Measurements from ENCODE around the gene DUOXA2. TPM values are rescaled to one million over a fixed set of nuclear protein-coding genes. Genes with fewer than 3 reads are reported as not detected.
"Not testable (repeated sequence)": the region's sequence is repeated elsewhere in the genome, so short reads cannot be mapped to it uniquely, and the experiment has no call there.

DUOXA2 gene
- total RNA-seq, 1 donor from 2014 or later: not detected

DNA sequence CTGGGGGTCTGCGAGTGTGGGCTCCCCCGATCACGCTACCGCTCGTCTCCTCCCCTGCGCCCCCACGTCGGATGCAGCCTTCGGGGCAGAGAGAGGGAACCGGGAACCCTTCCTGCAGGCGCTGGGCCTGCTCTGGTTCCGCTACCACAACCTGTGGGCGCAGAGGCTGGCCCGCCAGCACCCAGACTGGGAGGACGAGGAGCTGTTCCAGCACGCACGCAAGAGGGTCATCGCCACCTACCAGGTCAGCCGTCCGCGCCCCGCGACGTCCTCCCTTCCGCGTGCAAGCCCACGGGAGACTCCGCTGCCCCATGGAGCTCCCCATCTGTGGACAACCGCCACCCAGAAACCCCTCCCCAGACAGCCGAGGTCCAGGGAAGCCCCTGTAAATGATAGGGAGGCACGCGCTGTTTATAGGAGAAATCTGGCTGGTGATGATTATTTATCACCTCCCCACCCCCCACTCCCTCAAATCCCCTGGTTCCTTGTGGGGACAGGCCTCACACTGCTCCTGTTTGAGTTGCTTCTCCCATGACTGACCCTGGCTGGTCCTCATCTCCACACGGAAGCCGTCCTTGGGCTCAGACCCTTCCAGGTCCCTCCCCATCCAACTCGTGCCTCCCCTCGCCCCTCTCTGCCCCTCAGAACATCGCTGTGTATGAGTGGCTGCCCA is 21.7 kb downstream of the DUOXA2 start:
- not testable (repeated sequence) for H2AFZ ChIP-seq (ENCODE audit: low read depth, low read length); H3K4me2 ChIP-seq (ENCODE audit: low read length); H3K79me2 ChIP-seq (ENCODE audit: insufficient read depth, low read length); DNase-seq (ENCODE audit: low read depth); H3K27ac Mint-ChIP-seq (ENCODE audit: unreplicated experiment); H3K9ac ChIP-seq (ENCODE audit: low read length); H3K4me1 ChIP-seq (ENCODE audit: insufficient read depth, low read length); H3K36me3 ChIP-seq (ENCODE audit: insufficient read depth, low read length); H4K20me1 ChIP-seq (ENCODE audit: insufficient read depth, low read length); FAIRE-seq; H3K4me3 ChIP-seq (ENCODE audit: insufficient read depth, low read depth, low read length); H3K4me1 Mint-ChIP-seq (ENCODE audit: low read depth, unreplicated experiment); H3K36me3 Mint-ChIP-seq (ENCODE audit: low read depth, unreplicated experiment); H3K9me3 ChIP-seq (ENCODE audit: insufficient read depth, low read depth, low read length); H3K27ac ChIP-seq (ENCODE audit: low read depth, low read length); H3K9me3 Mint-ChIP-seq (ENCODE audit: unreplicated experiment); H3K4me3 Mint-ChIP-seq (ENCODE audit: unreplicated experiment)
- H3K27me3 ChIP-seq (ENCODE audit: insufficient read depth, low read length): peaks cover 39% of the 10 kb centered on the region
- peaks cover 61% of the 10 kb centered on the region for H3K27me3 Mint-ChIP-seq (ENCODE audit: low read depth, unreplicated experiment)
- peak; percentile 67 for TF ChIP-seq EZH2 (IDR thresholded peaks at IDR 0.05; ENCODE audit: insufficient read depth, low read length)

DNA sequence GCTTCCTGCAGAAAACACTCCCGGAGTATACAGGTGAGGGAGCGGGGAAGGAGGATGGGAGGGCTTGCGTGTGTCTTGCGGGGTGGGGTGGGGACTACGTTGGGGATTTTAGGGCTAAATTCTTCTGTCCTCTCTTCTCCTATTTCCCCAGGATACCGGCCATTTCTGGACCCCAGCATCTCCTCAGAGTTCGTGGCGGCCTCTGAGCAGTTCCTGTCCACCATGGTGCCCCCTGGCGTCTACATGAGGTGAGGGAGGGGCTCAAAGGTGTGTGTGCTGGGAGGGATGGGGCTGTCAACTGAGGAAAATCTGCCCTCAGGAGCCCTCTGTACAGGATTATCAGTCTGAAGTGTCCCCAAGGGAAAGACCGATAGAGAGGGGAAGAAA is 22.2 kb downstream of the DUOXA2 start:
- Histone ChIP-seq H3K4me3 (ENCODE audit: insufficient read depth, low read depth, low read length) (no peak overlapping the region), H3K27ac (ENCODE audit: low read depth, low read length) (no peak overlapping the region), H3K4me1 (ENCODE audit: insufficient read depth, low read length) (no peaks in the 10 kb centered on the region), H2AFZ (ENCODE audit: low read depth, low read length) (no peak overlapping the region), H3K27me3 (ENCODE audit: insufficient read depth, low read length) (peaks cover 36% of the 10 kb centered on the region), H3K4me2 (ENCODE audit: low read length) (no peak overlapping the region), H3K9ac (ENCODE audit: low read length) (no peak overlapping the region), H3K9me3 (ENCODE audit: insufficient read depth, low read depth, low read length) (no peaks in the 10 kb centered on the region), H3K79me2 (ENCODE audit: insufficient read depth, low read length) (no peaks in the 10 kb centered on the region), H4K20me1 (ENCODE audit: insufficient read depth, low read length) (no peaks in the 10 kb centered on the region), H3K36me3 (ENCODE audit: insufficient read depth, low read length) (no peaks in the 10 kb centered on the region)
- H3K27me3 Mint-ChIP-seq (ENCODE audit: low read depth, unreplicated experiment): peaks cover 58% of the 10 kb centered on the region
- H3K4me3 Mint-ChIP-seq (ENCODE audit: unreplicated experiment): no peak overlapping the region
- no peak for TF ChIP-seq EZH2 (IDR thresholded peaks at IDR 0.05; ENCODE audit: insufficient read depth, low read length)
- TF ChIP-seq, protein P1, sequence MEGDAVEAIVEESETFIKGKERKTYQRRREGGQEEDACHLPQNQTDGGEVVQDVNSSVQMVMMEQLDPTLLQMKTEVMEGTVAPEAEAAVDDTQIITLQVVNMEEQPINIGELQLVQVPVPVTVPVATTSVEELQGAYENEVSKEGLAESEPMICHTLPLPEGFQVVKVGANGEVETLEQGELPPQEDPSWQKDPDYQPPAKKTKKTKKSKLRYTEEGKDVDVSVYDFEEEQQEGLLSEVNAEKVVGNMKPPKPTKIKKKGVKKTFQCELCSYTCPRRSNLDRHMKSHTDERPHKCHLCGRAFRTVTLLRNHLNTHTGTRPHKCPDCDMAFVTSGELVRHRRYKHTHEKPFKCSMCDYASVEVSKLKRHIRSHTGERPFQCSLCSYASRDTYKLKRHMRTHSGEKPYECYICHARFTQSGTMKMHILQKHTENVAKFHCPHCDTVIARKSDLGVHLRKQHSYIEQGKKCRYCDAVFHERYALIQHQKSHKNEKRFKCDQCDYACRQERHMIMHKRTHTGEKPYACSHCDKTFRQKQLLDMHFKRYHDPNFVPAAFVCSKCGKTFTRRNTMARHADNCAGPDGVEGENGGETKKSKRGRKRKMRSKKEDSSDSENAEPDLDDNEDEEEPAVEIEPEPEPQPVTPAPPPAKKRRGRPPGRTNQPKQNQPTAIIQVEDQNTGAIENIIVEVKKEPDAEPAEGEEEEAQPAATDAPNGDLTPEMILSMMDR (IDR thresholded peaks at IDR 0.05; ENCODE audit: insufficient read depth, low read depth, low read length): no peak
- no peak for DNase-seq (ENCODE audit: low read depth)
- H3K4me1 Mint-ChIP-seq (ENCODE audit: low read depth, unreplicated experiment): no peaks in the 10 kb centered on the region
- no peak for FAIRE-seq
- no peaks in the 10 kb centered on the region for H3K36me3 Mint-ChIP-seq (ENCODE audit: low read depth, unreplicated experiment)
- peaks cover 3% of the 10 kb centered on the region for H3K9me3 Mint-ChIP-seq (ENCODE audit: unreplicated experiment)
- no peak overlapping the region for H3K27ac Mint-ChIP-seq (ENCODE audit: unreplicated experiment)

DNA sequence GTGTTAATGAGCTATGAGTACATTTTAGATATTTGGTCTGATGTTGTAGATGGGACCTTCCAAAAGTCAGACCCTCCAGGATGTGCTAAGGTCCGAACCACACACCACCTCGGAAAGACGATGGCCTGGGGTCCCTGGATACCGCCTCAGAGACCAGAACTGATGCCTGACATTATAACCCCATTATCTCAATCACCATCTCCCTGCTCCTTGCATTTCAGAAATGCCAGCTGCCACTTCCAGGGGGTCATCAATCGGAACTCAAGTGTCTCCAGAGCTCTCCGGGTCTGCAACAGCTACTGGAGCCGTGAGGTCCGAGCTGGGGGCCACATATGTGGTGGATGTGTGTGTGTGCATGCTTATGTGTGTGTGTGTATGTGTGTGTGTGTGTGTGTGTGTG is 23.6 kb downstream of the DUOXA2 start:
- Histone ChIP-seq H3K9ac (ENCODE audit: low read length) (no peak overlapping the region), H2AFZ (ENCODE audit: low read depth, low read length) (no peak overlapping the region), H3K36me3 (ENCODE audit: insufficient read depth, low read length) (no peaks in the 10 kb centered on the region), H3K4me1 (ENCODE audit: insufficient read depth, low read length) (no peaks in the 10 kb centered on the region), H3K79me2 (ENCODE audit: insufficient read depth, low read length) (no peaks in the 10 kb centered on the region), H3K9me3 (ENCODE audit: insufficient read depth, low read depth, low read length) (no peaks in the 10 kb centered on the region), H3K27me3 (ENCODE audit: insufficient read depth, low read length) (peaks cover 30% of the 10 kb centered on the region), H3K4me3 (ENCODE audit: insufficient read depth, low read depth, low read length) (no peak overlapping the region), H3K27ac (ENCODE audit: low read depth, low read length) (no peak overlapping the region), H4K20me1 (ENCODE audit: insufficient read depth, low read length) (no peaks in the 10 kb centered on the region), H3K4me2 (ENCODE audit: low read length) (no peak overlapping the region)
- H3K4me3 Mint-ChIP-seq (ENCODE audit: unreplicated experiment): no peak overlapping the region
- H3K36me3 Mint-ChIP-seq (ENCODE audit: low read depth, unreplicated experiment): peaks cover 2% of the 10 kb centered on the region
- FAIRE-seq (no peak), DNase-seq (ENCODE audit: low read depth) (no peak)
- no peak overlapping the region for H3K27ac Mint-ChIP-seq (ENCODE audit: unreplicated experiment)
- peaks cover 53% of the 10 kb centered on the region for H3K27me3 Mint-ChIP-seq (ENCODE audit: low read depth, unreplicated experiment)
- peaks cover 3% of the 10 kb centered on the region for H3K9me3 Mint-ChIP-seq (ENCODE audit: unreplicated experiment)
- no peak for TF ChIP-seq EZH2 (IDR thresholded peaks at IDR 0.05; ENCODE audit: insufficient read depth, low read length)
- TF ChIP-seq, protein P1 (IDR thresholded peaks at IDR 0.05; ENCODE audit: insufficient read depth, low read depth, low read length): no peak
- no peaks in the 10 kb centered on the region for H3K4me1 Mint-ChIP-seq (ENCODE audit: low read depth, unreplicated experiment)

Data from astrocyte (in vitro differentiated cells and primary cell).